COR-L47 (cell line): ENCODE measurements around the gene CBX8.

ENCODE experiments used
- DNase-seq: peaks from one replicate; lab custom pipeline; 2025; lab: John Stamatoyannopoulos, UW

The CBX8 gene

DNA sequence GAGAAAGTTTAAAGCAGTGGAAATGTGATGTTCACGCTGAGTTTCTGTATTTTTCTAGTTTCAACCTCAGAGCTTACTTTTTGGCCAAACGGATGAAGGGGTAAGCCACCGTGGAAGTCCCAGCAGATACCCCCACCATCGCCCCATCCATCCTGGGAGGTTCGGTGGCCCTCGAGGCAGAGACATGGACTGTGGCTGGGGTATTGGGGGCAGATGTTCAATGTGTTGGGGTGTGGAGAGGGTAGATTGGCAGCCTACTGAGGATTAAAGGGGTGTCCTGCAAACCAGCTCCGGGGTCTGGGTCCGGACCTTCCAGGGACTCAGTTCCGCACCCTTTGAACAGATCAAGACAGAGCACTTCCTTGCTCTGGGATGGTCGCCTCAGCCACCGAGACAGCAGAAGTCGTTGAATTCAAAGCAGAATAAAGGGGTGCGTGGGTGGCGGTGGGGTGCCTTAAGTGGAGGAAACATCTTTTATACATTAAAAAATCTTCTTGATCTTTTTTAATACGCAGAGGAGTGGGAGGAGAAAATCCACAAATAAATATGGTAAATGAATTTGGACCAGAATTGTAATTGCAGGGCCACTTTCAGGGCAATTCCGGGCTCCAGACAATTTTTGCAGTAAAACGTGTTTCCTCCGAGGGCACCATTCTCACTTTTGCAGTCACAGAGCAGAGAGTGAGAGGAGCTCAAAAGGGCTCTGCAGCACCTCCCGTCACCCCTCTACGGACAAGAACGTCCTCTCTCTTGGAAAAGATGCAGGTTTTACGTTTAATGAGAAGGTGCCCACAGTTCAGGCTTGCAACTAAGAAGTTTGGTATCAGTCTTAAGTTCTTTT, 8.2 kb upstream of the CBX8 start:
- DNase-seq, result no peak

GRCh38 chr17:79803997-79804855, 7.3 kb upstream of the CBX8 start:
- DNase-seq, result no peak

DNA sequence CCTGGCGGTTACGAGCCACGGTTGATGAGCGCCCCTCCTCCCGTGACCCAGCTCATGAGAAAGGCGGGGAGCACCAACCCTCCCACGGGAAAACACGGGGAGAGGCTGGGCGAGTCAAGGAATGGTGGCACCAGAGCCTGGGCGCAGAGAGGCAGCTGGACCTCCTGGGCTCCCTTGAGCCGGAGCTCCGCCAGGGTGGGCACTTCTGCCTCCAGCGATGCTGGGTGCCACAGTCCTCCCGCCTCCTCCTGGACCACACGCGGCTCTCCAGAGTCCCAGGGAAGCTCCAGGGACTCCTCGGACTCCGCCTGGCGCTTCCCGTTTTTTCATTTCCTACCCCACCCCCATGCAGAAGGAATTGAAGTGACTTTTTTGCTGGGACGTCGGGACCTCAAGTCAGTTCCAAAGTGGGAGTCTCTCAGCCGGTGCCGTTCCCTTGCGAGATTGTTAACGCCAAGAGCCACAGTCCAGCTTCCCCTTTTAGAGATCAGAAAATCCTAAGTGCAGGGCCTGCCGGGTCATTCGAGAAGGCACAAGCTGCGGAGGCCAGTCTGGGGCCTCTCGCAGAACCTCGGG, 6.6 kb upstream of the CBX8 start:
- DNase-seq, result no peak

DNA sequence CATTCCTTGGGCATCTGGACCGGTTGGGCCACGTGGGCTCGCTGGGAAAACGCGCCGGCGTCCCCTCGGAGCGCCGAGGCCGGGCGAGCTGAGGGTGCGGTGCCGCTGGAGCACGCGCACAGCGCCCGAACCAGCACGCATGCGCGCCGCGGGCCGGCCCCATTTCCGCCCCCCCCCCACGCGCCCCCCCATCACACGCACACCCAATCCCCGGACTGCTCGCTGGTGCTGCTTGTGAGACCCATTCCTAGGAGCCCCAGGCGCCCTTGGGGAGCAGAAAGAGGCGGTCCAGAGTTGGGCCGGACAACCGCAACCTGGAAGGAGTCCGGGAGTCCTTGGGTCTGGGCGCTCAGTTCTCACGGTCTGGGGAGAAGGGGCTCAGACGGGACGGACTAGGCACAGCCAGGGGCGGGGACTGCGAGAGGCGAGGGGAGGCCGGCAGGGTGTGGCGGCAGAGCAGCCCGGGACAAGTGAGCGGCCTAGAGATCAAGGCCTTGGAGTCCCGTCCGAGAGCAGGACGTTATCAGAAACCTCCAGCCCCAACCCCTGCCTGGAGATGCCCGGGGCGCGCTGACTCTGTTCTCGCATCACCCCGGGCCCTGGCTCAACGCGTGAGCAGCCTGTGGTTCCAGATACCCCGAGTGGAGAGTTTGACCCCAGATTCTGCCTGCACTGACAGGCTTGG, 6.0 kb upstream of the CBX8 start:
- DNase-seq, result no peak

- DNase-seq, result no peak
Measured at GRCh38 chr17:79802039-79802735, 5.3 kb upstream of the CBX8 start.

DNA sequence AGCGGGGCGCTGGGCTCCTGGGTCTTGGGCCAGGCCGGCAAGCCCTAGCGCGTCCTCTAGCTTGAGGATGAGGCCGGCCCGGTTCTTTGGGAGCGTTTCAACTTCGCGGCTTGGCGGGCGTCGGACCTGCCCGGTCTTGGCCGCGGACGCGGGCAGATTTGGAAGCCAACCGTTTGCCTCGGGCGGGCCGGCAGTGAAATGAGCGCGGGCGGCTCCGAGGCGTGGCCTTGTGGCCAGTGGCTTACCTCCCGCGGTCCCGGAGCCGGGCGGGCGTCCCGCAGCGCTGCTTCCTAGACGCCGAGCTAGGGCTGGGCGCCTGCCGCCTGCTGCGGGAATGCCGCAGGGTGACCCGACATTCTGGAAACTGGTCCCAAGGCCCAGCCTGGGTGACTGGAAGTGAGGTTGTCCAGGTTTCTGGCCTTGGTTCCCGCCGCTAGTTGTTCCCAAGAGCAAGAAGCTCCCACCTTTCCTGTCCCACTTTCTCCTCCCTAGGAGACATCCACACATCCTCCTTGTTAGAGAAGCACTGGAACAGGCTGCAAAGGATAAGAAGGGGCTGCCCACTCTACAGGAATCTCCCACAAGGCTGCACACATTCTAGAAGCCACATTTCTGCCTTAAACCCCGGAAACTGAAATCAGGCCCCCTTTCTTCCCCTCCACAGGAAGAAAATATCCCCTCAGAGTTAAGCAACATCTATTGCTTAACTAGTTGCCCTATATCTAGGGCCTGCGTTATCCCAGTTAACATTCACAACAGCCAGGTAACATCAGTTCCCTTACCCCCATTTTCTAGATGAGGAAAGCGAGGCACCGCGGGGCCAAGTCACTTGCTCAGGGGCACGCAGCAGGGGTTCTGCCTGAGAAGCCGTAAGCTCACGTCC, 4.5 kb upstream of the CBX8 start:
- DNase-seq, result peak; percentile 62

- DNase-seq, result no peak
Measured at GRCh38 chr17:79800325-79801155, 3.7 kb upstream of the CBX8 start.

GRCh38 chr17:79799538-79800324, 2.9 kb upstream of the CBX8 start:
- no peak for DNase-seq

DNA sequence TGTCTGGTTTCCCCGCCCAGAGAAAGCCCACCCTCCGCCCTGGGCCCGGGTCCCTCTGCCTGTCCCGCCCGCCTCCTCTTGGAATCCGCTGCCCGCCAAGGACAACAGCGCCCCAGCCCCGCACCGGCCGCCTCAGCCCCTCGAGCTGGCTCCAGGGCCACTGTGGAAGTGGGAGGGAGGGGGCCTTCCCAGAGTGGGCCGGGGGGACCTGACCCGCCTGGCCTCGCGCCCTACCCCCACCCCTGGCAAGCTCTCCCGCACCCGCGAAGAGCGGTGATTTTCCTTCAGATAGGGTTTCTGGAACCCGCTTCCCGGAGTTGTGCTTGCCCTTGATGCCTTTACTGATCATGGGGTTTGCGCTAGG, 2.3 kb upstream of the CBX8 start:
- DNase-seq, result no peak

DNA sequence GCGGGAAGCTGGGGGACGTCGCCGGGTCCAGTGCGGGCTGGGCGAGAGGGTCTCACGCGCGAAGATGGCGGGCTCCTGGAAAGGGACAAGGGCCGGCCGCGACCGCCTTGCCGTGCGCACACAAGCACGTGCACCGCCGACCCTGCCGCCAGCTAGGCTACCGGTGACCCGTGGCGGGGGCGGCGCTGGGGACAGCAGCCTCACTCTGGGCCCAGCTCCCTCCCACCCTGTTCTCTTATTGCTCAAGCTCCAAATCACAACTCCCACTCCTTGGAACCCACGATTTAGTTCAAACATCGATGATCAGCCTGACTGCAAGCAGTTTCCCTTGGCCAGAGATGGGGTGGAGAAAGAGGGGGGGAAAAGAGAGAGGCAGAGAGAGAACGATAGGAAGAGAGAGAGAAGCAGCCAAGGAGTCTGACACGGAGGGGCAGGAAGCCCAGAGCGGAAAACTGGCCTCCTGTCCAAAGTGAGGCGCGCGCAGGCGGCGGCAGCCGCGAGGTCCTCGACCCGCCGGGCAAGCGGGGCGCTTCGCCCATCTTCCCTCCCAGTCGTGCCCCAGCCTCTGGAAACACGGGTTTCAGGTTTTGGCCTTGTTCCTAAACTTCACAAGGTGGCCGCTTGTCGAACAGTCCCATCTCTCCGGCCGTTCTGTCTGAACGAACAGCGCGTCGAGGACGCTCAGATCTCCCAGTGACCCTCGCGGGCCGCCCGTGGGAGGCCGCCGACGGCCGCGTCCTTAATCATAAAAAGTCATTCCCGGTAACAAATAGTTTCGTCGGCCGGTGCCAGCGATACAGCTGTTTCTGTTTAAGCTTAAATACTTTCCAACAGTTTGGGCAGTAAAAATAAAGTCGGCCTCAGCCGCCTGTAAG, 1.7 kb upstream of the CBX8 start:
- peak; percentile 36 for DNase-seq

- peak; percentile 91 for DNase-seq
Measured at GRCh38 chr17:79797492-79798298, 818 bp upstream of the CBX8 start.

GRCh38 chr17:79796444-79796762, 474 bp downstream of the CBX8 start:
- no peak for DNase-seq

- DNase-seq, result no peak
Measured at GRCh38 chr17:79795795-79796443, 958 bp downstream of the CBX8 start.

- no peak for DNase-seq
Measured at GRCh38 chr17:79794659-79795511, 2.0 kb downstream of the CBX8 start.

DNA sequence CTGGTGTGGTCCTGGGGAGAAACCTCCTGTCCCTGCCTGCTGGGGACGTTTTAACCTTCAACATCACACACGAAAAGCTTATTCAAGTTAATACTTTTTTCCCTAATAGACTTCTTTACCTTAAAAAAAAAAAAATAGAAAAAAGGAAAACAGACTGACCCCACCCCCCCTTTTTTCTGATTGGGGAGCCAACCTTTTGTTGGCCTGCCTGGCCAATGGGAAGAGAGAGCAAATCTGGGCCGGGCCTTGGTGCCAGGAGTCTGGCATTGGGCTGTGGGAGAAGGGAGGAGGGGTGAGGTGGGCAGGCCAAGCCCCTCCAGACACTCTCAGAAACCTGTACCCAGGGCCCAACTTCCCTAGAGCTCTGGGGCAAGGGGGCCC, 3.0 kb downstream of the CBX8 start:
- no peak for DNase-seq
